WTC11 (cell line): ENCODE data around the gene ERBB4. TPM values are rescaled to one million over a fixed set of nuclear protein-coding genes. Genes with fewer than 3 reads are reported as not detected.

Experiments used
- ATAC-seq: fragments of 200-7000 bp; cut with Tn5 transposase; 2 replicates; pipeline ENCODE4 v1.10.0; 2021; ENCODE audit warnings: mild to moderate bottlenecking, moderate library complexity
- CTCF ChIA-PET: fragments of 300-600 bp; sonication (Branson Sonifier 250); formaldehyde crosslinking; loops from one replicate; lab custom pipeline; 2021; ENCODE audit warnings: antibody characterized with exemption; lab: Charles Lee
- POLR2A ChIA-PET: fragments of 350-600 bp; sonication (Branson Sonifier 250); formaldehyde crosslinking; loops from one replicate; lab custom pipeline; 2021; ENCODE audit warnings: antibody characterized with exemption; lab: Charles Lee
- DNase-seq: peaks from one replicate; pipeline ENCODE4 v3.0.0; 2021; ENCODE audit warnings: low spot score
- H3K27ac Mint-ChIP-seq: 2 replicates; pipeline ENCODE4 v1.8.0; 2021; ENCODE audit warnings: mixed read lengths
- H3K27me3 Mint-ChIP-seq: 2 replicates; pipeline ENCODE4 v1.8.0; 2021; ENCODE audit warnings: low read depth, mild to moderate bottlenecking, moderate library complexity, mixed read lengths
- H3K36me3 Mint-ChIP-seq: 2 replicates; pipeline ENCODE4 v1.8.0; 2021; ENCODE audit warnings: mixed read lengths
- H3K4me1 Mint-ChIP-seq: 2 replicates; pipeline ENCODE4 v1.8.0; 2022; ENCODE audit warnings: mixed read lengths
- H3K4me3 Mint-ChIP-seq: 2 replicates; pipeline ENCODE4 v1.8.0; 2021; ENCODE audit warnings: mild to moderate bottlenecking, moderate library complexity, mixed read lengths
- H3K9me3 Mint-ChIP-seq: 2 replicates; pipeline ENCODE4 v1.8.0; 2021; ENCODE audit warnings: mixed read lengths
- AFF4 ChIP-seq: sonication (generic); formaldehyde crosslinking; IDR thresholded peaks from 2 replicates; pipeline ENCODE4 v1.8.1; 2023; ENCODE audit warnings: mild to moderate bottlenecking, missing genetic modification reagents, borderline replicate concordance
- CBFB ChIP-seq: sonication (generic); formaldehyde crosslinking; IDR thresholded peaks from 2 replicates; pipeline ENCODE4 v1.8.1; 2022; ENCODE audit warnings: mild to moderate bottlenecking, low read depth, missing genetic modification reagents
- CTCF ChIP-seq: fragments of 200-600 bp; IDR thresholded peaks from 2 replicates; pipeline ENCODE4 v1.8.0; 2022; ENCODE audit warnings: antibody characterized with exemption
- EMX1 ChIP-seq: fragments of 250-450 bp; sonication (Bioruptor Pico); IDR thresholded peaks from 2 replicates; pipeline ENCODE4 v1.8.0; 2021; ENCODE audit warnings: mild to moderate bottlenecking
- GABPB1 ChIP-seq: sonication (generic); formaldehyde crosslinking; IDR thresholded peaks from 2 replicates; pipeline ENCODE4 v1.8.1; 2023; ENCODE audit warnings: mild to moderate bottlenecking, missing genetic modification reagents
- GRHL2 ChIP-seq: fragments of 250-450 bp; sonication (Bioruptor Pico); IDR thresholded peaks from 2 replicates; pipeline ENCODE4 v1.8.0; 2022; ENCODE audit warnings: mild to moderate bottlenecking, moderate library complexity; ENCODE audit not compliant: insufficient replicate concordance, severe bottlenecking
- GTF2I ChIP-seq: fragments of 250-450 bp; sonication (Bioruptor Pico); conservative IDR thresholded peaks from 2 replicates; pipeline ENCODE4 v1.4.0; 2021; ENCODE audit warnings: mild to moderate bottlenecking
- MYBL2 ChIP-seq: sonication (generic); formaldehyde crosslinking; IDR thresholded peaks from 2 replicates; pipeline ENCODE4 v1.8.1; 2023; ENCODE audit warnings: mild to moderate bottlenecking, moderate library complexity, missing genetic modification reagents
- NR2C2 ChIP-seq: sonication (generic); formaldehyde crosslinking; IDR thresholded peaks from 2 replicates; pipeline ENCODE4 v1.8.0; 2022; ENCODE audit warnings: mild to moderate bottlenecking, missing genetic modification reagents
- PRDM15 ChIP-seq: sonication (generic); formaldehyde crosslinking; IDR thresholded peaks from 2 replicates; pipeline ENCODE4 v1.8.0; 2022; ENCODE audit warnings: missing genetic modification reagents
- RELA ChIP-seq: sonication (generic); formaldehyde crosslinking; IDR thresholded peaks from 2 replicates; pipeline ENCODE4 v1.8.1; 2022; ENCODE audit warnings: missing genetic modification reagents, mild to moderate bottlenecking, borderline replicate concordance
- SOX15 ChIP-seq: fragments of 250-450 bp; sonication (Bioruptor Pico); IDR thresholded peaks from 2 replicates; pipeline ENCODE4 v1.9.0; 2021; ENCODE audit warnings: mild to moderate bottlenecking
- TEAD1 ChIP-seq: sonication (generic); formaldehyde crosslinking; IDR thresholded peaks from 2 replicates; pipeline ENCODE4 v1.8.0; 2022; ENCODE audit warnings: mild to moderate bottlenecking, missing genetic modification reagents
- ZMAT4 ChIP-seq: fragments of 250-450 bp; sonication (Bioruptor Pico); IDR thresholded peaks from 2 replicates; pipeline ENCODE4 v1.9.0; 2021; ENCODE audit warnings: mild to moderate bottlenecking
- ZNF138 ChIP-seq: sonication (generic); formaldehyde crosslinking; conservative IDR thresholded peaks from 2 replicates; pipeline ENCODE4 v1.8.1; 2022; ENCODE audit warnings: mild to moderate bottlenecking, moderate library complexity, missing genetic modification reagents
- total RNA-seq: library from RNA; stranded (reverse); gene quantifications from 3 replicates; pipeline ENCODE4 v1.2.3, GENCODE V29; 2021
- TF ChIP-seq, protein P1 (sequence below): fragments of 250-450 bp; sonication (Bioruptor Pico); IDR thresholded peaks from 2 replicates; pipeline ENCODE4 v1.8.0; 2021; ENCODE audit warnings: mild to moderate bottlenecking
- TF ChIP-seq, protein P2 (sequence below): sonication (generic); formaldehyde crosslinking; IDR thresholded peaks from 2 replicates; pipeline ENCODE4 v1.8.0; 2023; ENCODE audit warnings: missing genetic modification reagents, mild to moderate bottlenecking, borderline replicate concordance

Gene ERBB4
- total RNA-seq, 1 experiment from 2014 or later: 1.6 TPM

DNA sequence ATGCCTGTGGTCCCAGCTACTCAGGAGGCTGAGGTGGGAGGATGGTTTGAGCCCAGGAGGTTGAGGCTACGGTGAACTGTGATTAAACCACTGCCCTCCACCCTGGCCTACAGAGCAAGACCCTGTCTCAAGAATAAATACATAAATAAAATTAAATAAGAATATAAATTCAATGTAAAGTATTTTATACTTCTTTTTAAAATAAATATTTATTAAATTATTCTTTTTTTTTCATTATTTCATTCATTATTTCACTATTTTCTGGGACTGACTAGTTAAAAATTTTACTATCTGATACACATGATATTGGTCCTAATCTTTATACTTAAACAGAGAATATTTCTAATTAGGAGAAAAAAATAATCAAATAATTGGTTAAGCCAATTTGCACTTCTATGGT lies 917.6 kb downstream of the ERBB4 start (continued):
- TF ChIP-seq, protein P1, sequence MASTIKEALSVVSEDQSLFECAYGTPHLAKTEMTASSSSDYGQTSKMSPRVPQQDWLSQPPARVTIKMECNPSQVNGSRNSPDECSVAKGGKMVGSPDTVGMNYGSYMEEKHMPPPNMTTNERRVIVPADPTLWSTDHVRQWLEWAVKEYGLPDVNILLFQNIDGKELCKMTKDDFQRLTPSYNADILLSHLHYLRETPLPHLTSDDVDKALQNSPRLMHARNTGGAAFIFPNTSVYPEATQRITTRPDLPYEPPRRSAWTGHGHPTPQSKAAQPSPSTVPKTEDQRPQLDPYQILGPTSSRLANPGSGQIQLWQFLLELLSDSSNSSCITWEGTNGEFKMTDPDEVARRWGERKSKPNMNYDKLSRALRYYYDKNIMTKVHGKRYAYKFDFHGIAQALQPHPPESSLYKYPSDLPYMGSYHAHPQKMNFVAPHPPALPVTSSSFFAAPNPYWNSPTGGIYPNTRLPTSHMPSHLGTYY: no peak
- TF ChIP-seq CBFB (CRISPR knock-in tag): no peak
- TF ChIP-seq, all 79 proteins: peak for 1

GRCh38 chr2:211617803-211618202 lies 920.8 kb downstream of the ERBB4 start:
- ATAC-seq: no peak
- no peak for TF ChIP-seq SOX15
- TF ChIP-seq, protein P1: no peak
- TF ChIP-seq CTCF: no peak
- TF ChIP-seq GRHL2 (CRISPR knock-in tag): no peak
- TF ChIP-seq, protein P2, sequence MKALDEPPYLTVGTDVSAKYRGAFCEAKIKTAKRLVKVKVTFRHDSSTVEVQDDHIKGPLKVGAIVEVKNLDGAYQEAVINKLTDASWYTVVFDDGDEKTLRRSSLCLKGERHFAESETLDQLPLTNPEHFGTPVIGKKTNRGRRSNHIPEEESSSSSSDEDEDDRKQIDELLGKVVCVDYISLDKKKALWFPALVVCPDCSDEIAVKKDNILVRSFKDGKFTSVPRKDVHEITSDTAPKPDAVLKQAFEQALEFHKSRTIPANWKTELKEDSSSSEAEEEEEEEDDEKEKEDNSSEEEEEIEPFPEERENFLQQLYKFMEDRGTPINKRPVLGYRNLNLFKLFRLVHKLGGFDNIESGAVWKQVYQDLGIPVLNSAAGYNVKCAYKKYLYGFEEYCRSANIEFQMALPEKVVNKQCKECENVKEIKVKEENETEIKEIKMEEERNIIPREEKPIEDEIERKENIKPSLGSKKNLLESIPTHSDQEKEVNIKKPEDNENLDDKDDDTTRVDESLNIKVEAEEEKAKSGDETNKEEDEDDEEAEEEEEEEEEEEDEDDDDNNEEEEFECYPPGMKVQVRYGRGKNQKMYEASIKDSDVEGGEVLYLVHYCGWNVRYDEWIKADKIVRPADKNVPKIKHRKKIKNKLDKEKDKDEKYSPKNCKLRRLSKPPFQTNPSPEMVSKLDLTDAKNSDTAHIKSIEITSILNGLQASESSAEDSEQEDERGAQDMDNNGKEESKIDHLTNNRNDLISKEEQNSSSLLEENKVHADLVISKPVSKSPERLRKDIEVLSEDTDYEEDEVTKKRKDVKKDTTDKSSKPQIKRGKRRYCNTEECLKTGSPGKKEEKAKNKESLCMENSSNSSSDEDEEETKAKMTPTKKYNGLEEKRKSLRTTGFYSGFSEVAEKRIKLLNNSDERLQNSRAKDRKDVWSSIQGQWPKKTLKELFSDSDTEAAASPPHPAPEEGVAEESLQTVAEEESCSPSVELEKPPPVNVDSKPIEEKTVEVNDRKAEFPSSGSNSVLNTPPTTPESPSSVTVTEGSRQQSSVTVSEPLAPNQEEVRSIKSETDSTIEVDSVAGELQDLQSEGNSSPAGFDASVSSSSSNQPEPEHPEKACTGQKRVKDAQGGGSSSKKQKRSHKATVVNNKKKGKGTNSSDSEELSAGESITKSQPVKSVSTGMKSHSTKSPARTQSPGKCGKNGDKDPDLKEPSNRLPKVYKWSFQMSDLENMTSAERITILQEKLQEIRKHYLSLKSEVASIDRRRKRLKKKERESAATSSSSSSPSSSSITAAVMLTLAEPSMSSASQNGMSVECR (CRISPR knock-in tag): no peak
- no peak for TF ChIP-seq GTF2I
- no peak for TF ChIP-seq NR2C2 (CRISPR knock-in tag)
- no peak for TF ChIP-seq AFF4
- TF ChIP-seq, all 79 proteins: peak for 0
- ChIA-PET CTCF (interaction anchor here (1.5 kb wide), 1 partner anchor 163 kb away, joined by 3 read pairs; no protein-coding TSS in a partner anchor), POLR2A (no interaction called here)
- Mint-ChIP-seq H3K4me1 (no peaks in the 10 kb centered on the region), H3K9me3 (no peaks in the 10 kb centered on the region), H3K27ac (no peak overlapping the region), H3K4me3 (no peak overlapping the region), H3K27me3 (no peaks in the 10 kb centered on the region), H3K36me3 (no peaks in the 10 kb centered on the region)
- DNase-seq: no peak

DNA sequence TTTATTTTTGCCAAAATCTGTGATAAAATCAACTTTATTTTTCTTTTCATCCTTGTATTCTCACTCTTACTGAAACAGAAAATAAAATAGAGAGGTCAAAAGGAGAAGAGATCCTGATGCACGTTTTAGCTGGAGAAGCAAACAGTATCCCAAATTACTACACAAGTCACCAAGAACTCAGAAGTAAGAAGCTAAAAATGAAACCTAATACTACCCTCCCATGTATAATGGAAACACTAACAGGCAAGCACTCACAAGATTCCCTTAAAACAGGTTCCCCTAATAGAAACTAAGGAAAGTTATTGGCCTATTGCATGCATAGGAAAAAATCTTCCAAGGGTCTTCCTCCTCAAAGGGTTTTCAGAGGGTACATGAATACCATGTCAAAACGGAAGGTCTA lies 927.0 kb downstream of the ERBB4 start:
- POLR2A ChIA-PET: no interaction called here
- CTCF ChIA-PET: no interaction called here
- H3K27me3 Mint-ChIP-seq: no peaks in the 10 kb centered on the region
- DNase-seq: no peak
- H3K36me3 Mint-ChIP-seq: no peaks in the 10 kb centered on the region
- no peak overlapping the region for H3K4me3 Mint-ChIP-seq
- ATAC-seq: no peak
- peaks cover 28% of the 10 kb centered on the region for H3K4me1 Mint-ChIP-seq
- TF ChIP-seq GTF2I (no peak), EMX1 (CRISPR knock-in tag) (no peak), MYBL2 (CRISPR knock-in tag) (no peak), PRDM15 (CRISPR knock-in tag) (no peak), ZMAT4 (CRISPR knock-in tag) (no peak), GABPB1 (CRISPR knock-in tag) (no peak), ZNF138 (CRISPR knock-in tag) (no peak), RELA (CRISPR knock-in tag) (no peak), TEAD1 (CRISPR knock-in tag) (no peak)
- TF ChIP-seq, all 79 proteins: peak for 0
- no peak overlapping the region for H3K27ac Mint-ChIP-seq
- no peaks in the 10 kb centered on the region for H3K9me3 Mint-ChIP-seq
